ENCODE measurements around the gene ZNF354B. TPM values are rescaled to one million over a fixed set of nuclear protein-coding genes. Genes with fewer than 3 reads are reported as not detected.

Gene ZNF354B
- total RNA-seq, 1 experiment from 2014 or later = 26.2 TPM

- peak; percentile 58; the same call in 1 of the 2 replicates for TF ChIP-seq FOXP4 (CRISPR knock-in tag; IDR thresholded peaks at IDR 0.05)
- TF ChIP-seq TEAD1 (CRISPR knock-in tag; IDR thresholded peaks at IDR 0.05) = 0 out of 2 replicates have a peak, but pooled peaks have one; percentile 28
- peak; percentile 81; the same call in 1 of the 2 replicates for TF ChIP-seq ZBTB43 (CRISPR knock-in tag; IDR thresholded peaks at IDR 0.05)
- TF ChIP-seq MLX (CRISPR knock-in tag; IDR thresholded peaks at IDR 0.05) = no peak
- no peak for TF ChIP-seq ARID4B (CRISPR knock-in tag; IDR thresholded peaks at IDR 0.05; ENCODE audit: borderline replicate concordance)
- TF ChIP-seq ZNF396 (CRISPR knock-in tag; IDR thresholded peaks at IDR 0.05; ENCODE audit: borderline replicate concordance) = no peak
- TF ChIP-seq CREM (CRISPR knock-in tag; IDR thresholded peaks at IDR 0.05) = 0 out of 2 replicates have a peak, but pooled peaks have one; percentile 42
- peak; percentile 74 for TF ChIP-seq MYBL2 (CRISPR knock-in tag; IDR thresholded peaks at IDR 0.05)
- TF ChIP-seq ATF2 (CRISPR knock-in tag; IDR thresholded peaks at IDR 0.05; ENCODE audit: borderline replicate concordance, low read depth) = 0 out of 2 replicates have a peak, but pooled peaks have one; percentile 11
- no peak for TF ChIP-seq OVOL2 (CRISPR knock-in tag; IDR thresholded peaks at IDR 0.05; ENCODE audit: borderline replicate concordance)
- TF ChIP-seq ELF4 (CRISPR knock-in tag; IDR thresholded peaks at IDR 0.05; ENCODE audit: low read depth) = 0 out of 2 replicates have a peak, but pooled peaks have one; percentile 74
- TF ChIP-seq ZMAT4 (CRISPR knock-in tag; IDR thresholded peaks at IDR 0.05) = no peak
- TF ChIP-seq NFE2L1 (CRISPR knock-in tag; IDR thresholded peaks at IDR 0.05) = no peak
- no peak for TF ChIP-seq JAZF1 (CRISPR knock-in tag; IDR thresholded peaks at IDR 0.05)
- TF ChIP-seq E2F5 (CRISPR knock-in tag; IDR thresholded peaks at IDR 0.05) = peak; percentile 75
- TF ChIP-seq MXD4 (CRISPR knock-in tag; IDR thresholded peaks at IDR 0.05; ENCODE audit: borderline replicate concordance) = no peak
- no peak for TF ChIP-seq SOX15 (CRISPR knock-in tag; IDR thresholded peaks at IDR 0.05)
- TF ChIP-seq ATF1 (CRISPR knock-in tag; IDR thresholded peaks at IDR 0.05) = 0 out of 2 replicates have a peak, but pooled peaks have one; percentile 21
- no peak for TF ChIP-seq USF1 (CRISPR knock-in tag; IDR thresholded peaks at IDR 0.05)
- no peak for TF ChIP-seq RORB (CRISPR knock-in tag; IDR thresholded peaks at IDR 0.05)
- no peak for TF ChIP-seq GABPB1 (CRISPR knock-in tag; IDR thresholded peaks at IDR 0.05)
- TF ChIP-seq KAT7 (CRISPR knock-in tag; IDR thresholded peaks at IDR 0.05; ENCODE audit: borderline replicate concordance) = peak; percentile 61; the same call in 1 of the 2 replicates
- no peak for TF ChIP-seq SMAD4 (CRISPR knock-in tag; IDR thresholded peaks at IDR 0.05)
- TF ChIP-seq SMAD3 (CRISPR knock-in tag; IDR thresholded peaks at IDR 0.05; ENCODE audit: borderline replicate concordance) = 0 out of 2 replicates have a peak, but pooled peaks have one; percentile 41
- no peak for TF ChIP-seq PRRX2 (CRISPR knock-in tag; IDR thresholded peaks at IDR 0.05)
These were observed 36.1 kb downstream of the ZNF354B start, which contains the start of gene ZFP2 (continued) for GRCh38 chr5:178895615-178896571.
